K562 (cell line): ENCODE data around the gene RPS19BP1. TPM values are rescaled to one million over a fixed set of nuclear protein-coding genes. Genes with fewer than 3 reads are reported as not detected.
A peak's percentile ranks its signal among the peaks of the same experiment; 100 is the strongest.

Experiments
- ARID1B ChIP-seq: fragments of 450-650 bp; IDR thresholded peaks from 2 replicates; pipeline ENCODE4 v1.6.1; 2016; ENCODE audit warnings: antibody characterized with exemption, mild to moderate bottlenecking, inconsistent platforms
- CTCFL ChIP-seq: IDR thresholded peaks from 2 replicates; pipeline ENCODE4 v1.6.1; 2011; ENCODE audit warnings: borderline replicate concordance, low read depth, mild to moderate bottlenecking, moderate library complexity, low read length; ENCODE audit not compliant: insufficient read depth, poor library complexity, severe bottlenecking
- HMGN3 ChIP-seq: IDR thresholded peaks from 2 replicates; pipeline ENCODE4 v1.6.1; 2011; ENCODE audit warnings: borderline replicate concordance, low read depth, mild to moderate bottlenecking, mixed read lengths, low read length; ENCODE audit not compliant: insufficient read length; ENCODE audit errors: extremely low read depth
- MYC ChIP-seq, 2 experiments: fragments of 250-450 bp in 1 of 2; sonication (Bioruptor Pico) in 1 of 2; IDR thresholded peaks; 2 replicates each; pipeline versions ENCODE4 v1.5.1 to v1.6.1; 2012 to 2021; ENCODE audit warnings: low read depth in 2 of 2, borderline replicate concordance in 1 of 2, improper control_type of control experiment in 1 of 2, low read length in 1 of 2, mild to moderate bottlenecking in 1 of 2, moderate library complexity in 1 of 2
- NUFIP1 ChIP-seq: fragments of 450-650 bp; IDR thresholded peaks from 2 replicates; pipeline ENCODE4 v1.6.1; 2018; ENCODE audit not compliant: partially characterized antibody
- POLR3G ChIP-seq: IDR thresholded peaks from 2 replicates; pipeline ENCODE4 v1.6.1; 2011; ENCODE audit not compliant: insufficient read length, insufficient replicate concordance; ENCODE audit errors: extremely low read depth
- SIN3A ChIP-seq, 2 experiments: fragments of 150-350 bp in 1 of 2; IDR thresholded peaks; 2 replicates each; pipeline ENCODE4 v1.6.1; 2011 to 2016; ENCODE audit warnings: borderline replicate concordance in 2 of 2, low read depth in 2 of 2, low read length in 2 of 2, mild to moderate bottlenecking in 2 of 2, moderate library complexity in 2 of 2; ENCODE audit not compliant: control insufficient read depth in 1 of 2
- SMAD4 ChIP-seq: fragments of 250-450 bp; sonication (Bioruptor Pico); conservative IDR thresholded peaks from 2 replicates; pipeline ENCODE4 v1.8.0; 2021; ENCODE audit warnings: inconsistent platforms, mild to moderate bottlenecking, moderate library complexity
- TRIM28 ChIP-seq: fragments of 450-650 bp; IDR thresholded peaks from 2 replicates; pipeline ENCODE4 v1.6.1; 2017
- ZBTB26 ChIP-seq: fragments of 450-650 bp; formaldehyde crosslinking; IDR thresholded peaks from 2 replicates; pipeline ENCODE4 v1.4.0; 2022; ENCODE audit warnings: missing genetic modification characterization
- ZFP91 ChIP-seq: sonication (generic); formaldehyde crosslinking; IDR thresholded peaks from 2 replicates; pipeline ENCODE4 v1.8.0; 2022; ENCODE audit warnings: mild to moderate bottlenecking, missing genetic modification reagents
- ZNF277 ChIP-seq: fragments of 250-450 bp; sonication (Bioruptor Pico); IDR thresholded peaks from 2 replicates; pipeline ENCODE4 v1.8.0; 2022; ENCODE audit warnings: inconsistent platforms, mild to moderate bottlenecking, moderate library complexity, borderline replicate concordance
- polyA plus RNA-seq, 8 experiments: library from polyadenylated mRNA; depleted of rRNA in 4 of 8; stranded (reverse) in 5 of 8; unstranded in 3 of 8; fragments of >200 nt; fragmentation: Nextera tagmentation in 2 of 8; fragmentation: Illumina TruSeq in 1 of 8; extraction: Ambion mirVana in 2 of 8; extraction: Trizol in 1 of 8; gene quantifications; 2 replicates each; pipeline versions ENCODE4 v1.2.1 to v1.2.3, GENCODE V29; 2011 to 2014; ENCODE audit warnings: inconsistent platforms in 1 of 8, missing spikeins in 1 of 8
- total RNA-seq, 7 experiments: library from RNA; depleted of rRNA in 6 of 7; stranded (reverse); fragments of >200 nt in 6 of 7; fragmentation: Illumina TruSeq in 2 of 7; extraction: Trizol in 2 of 7; gene quantifications; 2 replicates each; pipeline versions ENCODE4 v1.2.1 to v1.2.3, GENCODE V29; 2011 to 2021; ENCODE audit warnings: low replicate concordance in 1 of 7
- TF ChIP-seq, protein P1 (sequence below): sonication (generic); formaldehyde crosslinking; IDR thresholded peaks from 2 replicates; pipeline ENCODE4 v1.8.1; 2023; ENCODE audit warnings: missing genetic modification reagents, mild to moderate bottlenecking, borderline replicate concordance

The RPS19BP1 gene
- total and polyA plus RNA-seq, 9 of the 15 experiments (the other 6 are each of a cell fraction or from before 2014, with no cell fraction given), result 3.0 to 223 (median 84.3) TPM

DNA sequence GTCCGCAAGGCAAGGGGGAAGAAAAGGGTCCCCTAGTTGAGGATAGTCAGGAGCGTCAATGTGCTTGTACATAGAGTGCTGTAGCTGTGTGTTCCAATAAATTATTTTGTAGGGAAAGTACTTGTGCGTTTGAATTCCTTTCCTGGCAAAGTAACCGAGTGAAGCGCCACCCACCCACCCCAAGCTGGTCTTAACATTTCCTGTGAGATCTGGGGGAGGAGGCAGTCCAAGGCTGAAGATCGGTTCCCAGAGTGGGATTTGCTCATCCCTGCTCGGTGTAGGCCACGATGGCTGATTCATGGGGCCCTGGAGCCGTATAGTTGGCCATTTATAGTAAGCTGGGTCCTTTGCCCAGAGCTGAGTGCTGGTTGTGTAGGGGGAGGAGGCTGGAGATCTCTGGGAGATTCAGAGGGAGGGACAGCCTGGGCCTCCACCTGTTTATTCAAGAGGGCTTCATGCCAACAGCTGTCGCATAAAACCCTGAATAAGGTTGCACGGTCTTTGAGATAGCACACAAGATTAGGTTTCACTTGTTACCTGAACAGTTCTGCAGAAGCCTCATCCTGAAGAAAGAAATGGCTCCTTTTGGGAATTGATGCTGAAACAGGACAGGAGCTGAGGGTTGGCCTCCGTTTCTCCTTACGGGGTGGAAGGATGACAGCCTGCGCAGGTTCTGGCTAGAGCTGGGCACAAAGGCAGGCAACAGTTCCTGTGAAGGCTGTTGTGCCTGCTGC is 9.8 kb downstream of the RPS19BP1 start (continued):
- TF ChIP-seq, protein P1, sequence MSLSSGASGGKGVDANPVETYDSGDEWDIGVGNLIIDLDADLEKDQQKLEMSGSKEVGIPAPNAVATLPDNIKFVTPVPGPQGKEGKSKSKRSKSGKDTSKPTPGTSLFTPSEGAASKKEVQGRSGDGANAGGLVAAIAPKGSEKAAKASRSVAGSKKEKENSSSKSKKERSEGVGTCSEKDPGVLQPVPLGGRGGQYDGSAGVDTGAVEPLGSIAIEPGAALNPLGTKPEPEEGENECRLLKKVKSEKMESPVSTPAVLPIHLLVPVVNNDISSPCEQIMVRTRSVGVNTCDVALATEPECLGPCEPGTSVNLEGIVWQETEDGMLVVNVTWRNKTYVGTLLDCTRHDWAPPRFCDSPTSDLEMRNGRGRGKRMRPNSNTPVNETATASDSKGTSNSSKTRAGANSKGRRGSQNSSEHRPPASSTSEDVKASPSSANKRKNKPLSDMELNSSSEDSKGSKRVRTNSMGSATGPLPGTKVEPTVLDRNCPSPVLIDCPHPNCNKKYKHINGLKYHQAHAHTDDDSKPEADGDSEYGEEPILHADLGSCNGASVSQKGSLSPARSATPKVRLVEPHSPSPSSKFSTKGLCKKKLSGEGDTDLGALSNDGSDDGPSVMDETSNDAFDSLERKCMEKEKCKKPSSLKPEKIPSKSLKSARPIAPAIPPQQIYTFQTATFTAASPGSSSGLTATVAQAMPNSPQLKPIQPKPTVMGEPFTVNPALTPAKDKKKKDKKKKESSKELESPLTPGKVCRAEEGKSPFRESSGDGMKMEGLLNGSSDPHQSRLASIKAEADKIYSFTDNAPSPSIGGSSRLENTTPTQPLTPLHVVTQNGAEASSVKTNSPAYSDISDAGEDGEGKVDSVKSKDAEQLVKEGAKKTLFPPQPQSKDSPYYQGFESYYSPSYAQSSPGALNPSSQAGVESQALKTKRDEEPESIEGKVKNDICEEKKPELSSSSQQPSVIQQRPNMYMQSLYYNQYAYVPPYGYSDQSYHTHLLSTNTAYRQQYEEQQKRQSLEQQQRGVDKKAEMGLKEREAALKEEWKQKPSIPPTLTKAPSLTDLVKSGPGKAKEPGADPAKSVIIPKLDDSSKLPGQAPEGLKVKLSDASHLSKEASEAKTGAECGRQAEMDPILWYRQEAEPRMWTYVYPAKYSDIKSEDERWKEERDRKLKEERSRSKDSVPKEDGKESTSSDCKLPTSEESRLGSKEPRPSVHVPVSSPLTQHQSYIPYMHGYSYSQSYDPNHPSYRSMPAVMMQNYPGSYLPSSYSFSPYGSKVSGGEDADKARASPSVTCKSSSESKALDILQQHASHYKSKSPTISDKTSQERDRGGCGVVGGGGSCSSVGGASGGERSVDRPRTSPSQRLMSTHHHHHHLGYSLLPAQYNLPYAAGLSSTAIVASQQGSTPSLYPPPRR (CRISPR knock-in tag), result no peak
- TF ChIP-seq SMAD4, result no peak
- no peak for TF ChIP-seq CTCFL
- no peak for TF ChIP-seq NUFIP1
- TF ChIP-seq TRIM28, result no peak
- peak; percentile 64; the same call in 1 of the 2 replicates for TF ChIP-seq ZBTB26
- no peak for TF ChIP-seq MYC (IDR thresholded peaks at IDR 0.05; ENCODE audit: low read depth, low read length)
- no peak for TF ChIP-seq MYC (CRISPR knock-in tag; IDR thresholded peaks at IDR 0.05; ENCODE audit: borderline replicate concordance, low read depth)
- no peak for TF ChIP-seq POLR3G
- no peak for TF ChIP-seq ARID1B
- peak in 1 of 2 experiments; percentile 73; a peak in 1 of 4 replicates for TF ChIP-seq SIN3A (IDR thresholded peaks at IDR 0.05; ENCODE audit: borderline replicate concordance in 2 of 2, control insufficient read depth in 1 of 2, low read depth in 2 of 2, low read length in 2 of 2)
- no peak for TF ChIP-seq ZNF277
- TF ChIP-seq HMGN3, result no peak
- no peak for TF ChIP-seq ZFP91 (CRISPR knock-in tag)
